ENCODE data around the gene KIAA0586.
"Not testable (repeated sequence)": the region's sequence is repeated elsewhere in the genome, so short reads cannot be mapped to it uniquely, and the experiment has no call there.

KIAA0586 gene

GRCh38 chr14:58581389-58581788 lies 153.9 kb downstream of the KIAA0586 start:
- H3K4me3 ChIP-seq (ENCODE audit: low read length in 2 of 2); H3K27me3 ChIP-seq (ENCODE audit: control insufficient read depth in 2 of 2, insufficient read depth in 2 of 2, low read length in 2 of 2); H3K4me1 ChIP-seq (ENCODE audit: control insufficient read depth in 2 of 2, insufficient read depth in 2 of 2, low read length in 2 of 2); H3K9ac ChIP-seq (ENCODE audit: low read depth in 1 of 2, low read length in 2 of 2); H3K9me3 ChIP-seq (ENCODE audit: control insufficient read depth in 2 of 2, low read length in 2 of 2); H3K36me3 ChIP-seq (ENCODE audit: control insufficient read depth in 2 of 2, insufficient read depth in 2 of 2, low read length in 2 of 2); H3K27ac ChIP-seq (ENCODE audit: low read depth in 2 of 2, low read length in 2 of 2): not testable (repeated sequence)

- H3K4me3 ChIP-seq (ENCODE audit: low read length in 2 of 2) = no peak overlapping the region
- no peaks in the 10 kb centered on the region for H3K4me1 ChIP-seq (ENCODE audit: control insufficient read depth in 2 of 2, insufficient read depth in 2 of 2, low read length in 2 of 2)
- no peaks in the 10 kb centered on the region for H3K36me3 ChIP-seq (ENCODE audit: control insufficient read depth in 2 of 2, insufficient read depth in 2 of 2, low read length in 2 of 2)
- no peak overlapping the region for H3K27ac ChIP-seq (ENCODE audit: low read depth in 2 of 2, low read length in 2 of 2)
- H3K9me3 ChIP-seq (ENCODE audit: control insufficient read depth in 2 of 2, low read length in 2 of 2) = no peaks in the 10 kb centered on the region
- no peaks in the 10 kb centered on the region for H3K27me3 ChIP-seq (ENCODE audit: control insufficient read depth in 2 of 2, insufficient read depth in 2 of 2, low read length in 2 of 2)
- no peak overlapping the region for H3K9ac ChIP-seq (ENCODE audit: low read depth in 1 of 2, low read length in 2 of 2)
Observed at GRCh38 chr14:58584383-58584782, 156.9 kb downstream of the KIAA0586 start.

- H3K27ac ChIP-seq (ENCODE audit: low read depth in 2 of 2, low read length in 2 of 2) = no peak overlapping the region
- no peaks in the 10 kb centered on the region for H3K36me3 ChIP-seq (ENCODE audit: control insufficient read depth in 2 of 2, insufficient read depth in 2 of 2, low read length in 2 of 2)
- no peaks in the 10 kb centered on the region for H3K9me3 ChIP-seq (ENCODE audit: control insufficient read depth in 2 of 2, low read length in 2 of 2)
- H3K4me3 ChIP-seq (ENCODE audit: low read length in 2 of 2) = no peak overlapping the region
- H3K4me1 ChIP-seq (ENCODE audit: control insufficient read depth in 2 of 2, insufficient read depth in 2 of 2, low read length in 2 of 2) = no peaks in the 10 kb centered on the region
- no peaks in the 10 kb centered on the region for H3K27me3 ChIP-seq (ENCODE audit: control insufficient read depth in 2 of 2, insufficient read depth in 2 of 2, low read length in 2 of 2)
- no peak overlapping the region for H3K9ac ChIP-seq (ENCODE audit: low read depth in 1 of 2, low read length in 2 of 2)
Observed at GRCh38 chr14:58587271-58587670, 159.8 kb downstream of the KIAA0586 start.

- H3K36me3 ChIP-seq (ENCODE audit: control insufficient read depth in 2 of 2, insufficient read depth in 2 of 2, low read length in 2 of 2); H3K9ac ChIP-seq (ENCODE audit: low read depth in 1 of 2, low read length in 2 of 2); H3K4me3 ChIP-seq (ENCODE audit: low read length in 2 of 2); H3K27ac ChIP-seq (ENCODE audit: low read depth in 2 of 2, low read length in 2 of 2); H3K9me3 ChIP-seq (ENCODE audit: control insufficient read depth in 2 of 2, low read length in 2 of 2); H3K4me1 ChIP-seq (ENCODE audit: control insufficient read depth in 2 of 2, insufficient read depth in 2 of 2, low read length in 2 of 2); H3K27me3 ChIP-seq (ENCODE audit: control insufficient read depth in 2 of 2, insufficient read depth in 2 of 2, low read length in 2 of 2): not testable (repeated sequence)
Observed at GRCh38 chr14:58588321-58588720, 160.8 kb downstream of the KIAA0586 start.

GRCh38 chr14:58593977-58594376 lies 166.5 kb downstream of the KIAA0586 start:
- H3K27me3 ChIP-seq (ENCODE audit: control insufficient read depth in 2 of 2, insufficient read depth in 2 of 2, low read length in 2 of 2) = no peaks in the 10 kb centered on the region
- no peak overlapping the region for H3K4me3 ChIP-seq (ENCODE audit: low read length in 2 of 2)
- H3K4me1 ChIP-seq (ENCODE audit: control insufficient read depth in 2 of 2, insufficient read depth in 2 of 2, low read length in 2 of 2) = no peaks in the 10 kb centered on the region
- H3K36me3 ChIP-seq (ENCODE audit: control insufficient read depth in 2 of 2, insufficient read depth in 2 of 2, low read length in 2 of 2) = no peaks in the 10 kb centered on the region
- H3K9ac ChIP-seq (ENCODE audit: low read depth in 1 of 2, low read length in 2 of 2) = no peak overlapping the region
- H3K9me3 ChIP-seq (ENCODE audit: control insufficient read depth in 2 of 2, low read length in 2 of 2) = no peaks in the 10 kb centered on the region
- no peak overlapping the region for H3K27ac ChIP-seq (ENCODE audit: low read depth in 2 of 2, low read length in 2 of 2)

GRCh38 chr14:58597041-58597440 lies 169.5 kb downstream of the KIAA0586 start:
- H3K27ac ChIP-seq (ENCODE audit: low read depth in 2 of 2, low read length in 2 of 2) = no peak overlapping the region
- H3K9ac ChIP-seq (ENCODE audit: low read depth in 1 of 2, low read length in 2 of 2) = no peak overlapping the region
- no peaks in the 10 kb centered on the region for H3K27me3 ChIP-seq (ENCODE audit: control insufficient read depth in 2 of 2, insufficient read depth in 2 of 2, low read length in 2 of 2)
- no peaks in the 10 kb centered on the region for H3K36me3 ChIP-seq (ENCODE audit: control insufficient read depth in 2 of 2, insufficient read depth in 2 of 2, low read length in 2 of 2)
- H3K9me3 ChIP-seq (ENCODE audit: control insufficient read depth in 2 of 2, low read length in 2 of 2) = no peaks in the 10 kb centered on the region
- H3K4me3 ChIP-seq (ENCODE audit: low read length in 2 of 2) = no peak overlapping the region
- H3K4me1 ChIP-seq (ENCODE audit: control insufficient read depth in 2 of 2, insufficient read depth in 2 of 2, low read length in 2 of 2) = no peaks in the 10 kb centered on the region

- H3K4me1 ChIP-seq (ENCODE audit: control insufficient read depth in 2 of 2, insufficient read depth in 2 of 2, low read length in 2 of 2) = no peaks in the 10 kb centered on the region
- no peak overlapping the region for H3K27ac ChIP-seq (ENCODE audit: low read depth in 2 of 2, low read length in 2 of 2)
- H3K36me3 ChIP-seq (ENCODE audit: control insufficient read depth in 2 of 2, insufficient read depth in 2 of 2, low read length in 2 of 2) = no peaks in the 10 kb centered on the region
Observed at GRCh38 chr14:58598028-58598803, 170.7 kb downstream of the KIAA0586 start.

GRCh38 chr14:58598804-58599525 lies 171.4 kb downstream of the KIAA0586 start:
- Histone ChIP-seq H3K27ac (ENCODE audit: low read depth in 2 of 2, low read length in 2 of 2) (no peak overlapping the region), H3K9me3 (ENCODE audit: control insufficient read depth in 2 of 2, low read length in 2 of 2) (no peaks in the 10 kb centered on the region), H3K36me3 (ENCODE audit: control insufficient read depth in 2 of 2, insufficient read depth in 2 of 2, low read length in 2 of 2) (no peaks in the 10 kb centered on the region), H3K4me1 (ENCODE audit: control insufficient read depth in 2 of 2, insufficient read depth in 2 of 2, low read length in 2 of 2) (no peaks in the 10 kb centered on the region), H3K27me3 (ENCODE audit: control insufficient read depth in 2 of 2, insufficient read depth in 2 of 2, low read length in 2 of 2) (no peaks in the 10 kb centered on the region), H3K9ac (ENCODE audit: low read depth in 1 of 2, low read length in 2 of 2) (no peak overlapping the region), H3K4me3 (ENCODE audit: low read length in 2 of 2) (no peak overlapping the region)

More at GRCh38 chr14:58598028-58598803, 170.7 kb downstream of the KIAA0586 start:
- no peaks in the 10 kb centered on the region for H3K9me3 ChIP-seq (ENCODE audit: control insufficient read depth in 2 of 2, low read length in 2 of 2)
- no peak overlapping the region for H3K4me3 ChIP-seq (ENCODE audit: low read length in 2 of 2)
- H3K27me3 ChIP-seq (ENCODE audit: control insufficient read depth in 2 of 2, insufficient read depth in 2 of 2, low read length in 2 of 2) = no peaks in the 10 kb centered on the region
- no peak overlapping the region for H3K9ac ChIP-seq (ENCODE audit: low read depth in 1 of 2, low read length in 2 of 2)

GRCh38 chr14:58599707-58600106 lies 172.2 kb downstream of the KIAA0586 start:
- Histone ChIP-seq H3K9me3 (ENCODE audit: control insufficient read depth in 2 of 2, low read length in 2 of 2) (no peaks in the 10 kb centered on the region), H3K36me3 (ENCODE audit: control insufficient read depth in 2 of 2, insufficient read depth in 2 of 2, low read length in 2 of 2) (no peaks in the 10 kb centered on the region)

More at GRCh38 chr14:58599707-58600106, 172.2 kb downstream of the KIAA0586 start:
- Histone ChIP-seq H3K27ac (ENCODE audit: low read depth in 2 of 2, low read length in 2 of 2) (no peak overlapping the region), H3K27me3 (ENCODE audit: control insufficient read depth in 2 of 2, insufficient read depth in 2 of 2, low read length in 2 of 2) (no peaks in the 10 kb centered on the region), H3K4me3 (ENCODE audit: low read length in 2 of 2) (no peak overlapping the region), H3K9ac (ENCODE audit: low read depth in 1 of 2, low read length in 2 of 2) (no peak overlapping the region), H3K4me1 (ENCODE audit: control insufficient read depth in 2 of 2, insufficient read depth in 2 of 2, low read length in 2 of 2) (no peaks in the 10 kb centered on the region)

Data from mucosa of rectum (tissue), 2 donors.